HAP-1 (cell line): ENCODE measurements around the gene TMEM31.
A peak's percentile ranks its signal among the peaks of the same experiment; 100 is the strongest.
"Not testable (repeated sequence)": the region's sequence is repeated elsewhere in the genome, so short reads cannot be mapped to it uniquely, and the experiment has no call there.

Experiments used
- DNase-seq, 2 experiments: peaks; one replicate each; pipeline ENCODE4 v3.0.0-alpha.2; 2016 to 2020; ENCODE audit warnings: low spot score in 2 of 2
- H3K27me3 ChIP-seq: fragments of 250-450 bp; sonication (Bioruptor Pico); 2 replicates; pipeline ENCODE4 v1.5.1; 2020; ENCODE audit warnings: low read depth, mild to moderate bottlenecking, moderate library complexity
- H3K36me3 ChIP-seq: fragments of 250-450 bp; sonication (Bioruptor Pico); replicated peaks from 2 replicates; pipeline ENCODE4 v1.5.1; 2020; ENCODE audit warnings: mild to moderate bottlenecking
- H3K4me1 ChIP-seq: fragments of 250-450 bp; sonication (Bioruptor Pico); 2 replicates; pipeline ENCODE4 v1.5.1; 2020; ENCODE audit warnings: mild to moderate bottlenecking
- H3K4me3 ChIP-seq: fragments of 250-450 bp; sonication (Bioruptor Pico); 2 replicates; pipeline ENCODE4 v1.5.1; 2020; ENCODE audit warnings: mild to moderate bottlenecking, moderate library complexity
- H3K9me3 ChIP-seq: fragments of 250-450 bp; sonication (Bioruptor Pico); 2 replicates; pipeline ENCODE4 v1.5.1; 2020; ENCODE audit warnings: mild to moderate bottlenecking, moderate library complexity
- in situ Hi-C: fragments of 300-500 bp; cut with MboI; formaldehyde crosslinking; loops from 3 replicates; pipeline ENCODE4 v1.14.3; 2020; ENCODE audit warnings: low sequenced_read_pairs, inconsistent platforms, mixed read lengths

TMEM31 gene

DNA sequence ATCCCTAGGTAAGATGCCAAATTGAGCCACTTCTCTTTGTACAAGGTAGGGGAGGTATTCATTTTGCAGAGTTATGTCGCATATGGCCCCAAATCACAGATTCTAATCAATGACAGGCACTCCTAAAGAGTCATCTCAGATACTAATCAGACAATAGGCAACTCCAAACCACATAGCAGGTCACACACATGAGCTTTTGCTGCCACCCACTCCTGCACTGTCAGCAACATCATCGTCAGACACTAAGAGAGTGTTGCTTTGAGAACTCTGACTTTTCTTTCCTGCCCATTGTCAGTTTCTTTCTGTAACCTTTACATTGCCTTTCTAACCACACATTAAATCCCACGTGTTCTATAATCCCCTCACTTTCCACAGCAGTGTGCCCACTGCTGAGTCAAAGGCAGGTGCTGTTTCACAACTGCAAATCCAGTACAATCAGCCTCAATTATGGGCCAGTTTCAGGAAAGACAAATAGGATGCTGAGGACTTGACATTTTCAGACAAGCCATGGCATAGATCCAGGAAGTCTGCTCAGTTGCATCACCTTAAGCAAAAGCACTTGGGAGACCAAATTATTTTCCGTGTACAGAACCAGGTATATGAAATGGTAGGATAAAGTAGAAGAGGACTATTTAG lies 23.5 kb downstream of the TMEM31 start:
- no peak overlapping the region for H3K4me3 ChIP-seq
- in situ Hi-C loops = no loop called here
- H3K4me1 ChIP-seq = no peaks in the 10 kb centered on the region
- H3K9me3 ChIP-seq = no peaks in the 10 kb centered on the region
- no peaks in the 10 kb centered on the region for H3K36me3 ChIP-seq
- no peak for DNase-seq
- H3K27me3 ChIP-seq = peaks cover 13% of the 10 kb centered on the region

DNA sequence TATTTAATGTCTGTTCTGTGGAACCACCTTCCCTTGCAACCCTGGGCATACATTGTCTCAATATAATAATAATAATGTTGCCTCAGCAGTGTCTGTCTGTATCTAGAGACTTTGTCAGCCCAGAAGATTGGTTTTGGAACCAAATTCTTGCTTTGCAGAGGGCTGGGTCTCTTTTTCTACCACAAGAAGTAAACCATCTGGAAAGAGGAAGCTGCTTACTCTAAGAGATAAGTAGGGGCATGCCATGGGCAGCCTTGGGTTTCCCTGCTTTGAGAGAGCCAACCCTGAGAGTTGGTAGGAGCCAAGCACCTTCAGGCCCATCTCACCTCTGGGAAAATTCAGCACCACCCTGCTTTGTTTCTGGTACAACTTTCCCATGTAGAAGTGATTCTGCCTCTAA lies 27.0 kb downstream of the TMEM31 start:
- no peaks in the 10 kb centered on the region for H3K9me3 ChIP-seq
- no peaks in the 10 kb centered on the region for H3K27me3 ChIP-seq
- H3K4me1 ChIP-seq = peaks cover 14% of the 10 kb centered on the region
- H3K36me3 ChIP-seq = no peaks in the 10 kb centered on the region
- in situ Hi-C loops = no loop called here
- no peak overlapping the region for H3K4me3 ChIP-seq
- no peak for DNase-seq

GRCh38 chrX:103739421-103739820 lies 28.7 kb downstream of the TMEM31 start:
- H3K4me3 ChIP-seq = no peak overlapping the region
- DNase-seq = no peak
- H3K36me3 ChIP-seq = no peaks in the 10 kb centered on the region
- no peaks in the 10 kb centered on the region for H3K9me3 ChIP-seq
- peaks cover 18% of the 10 kb centered on the region for H3K4me1 ChIP-seq
- H3K27me3 ChIP-seq = no peaks in the 10 kb centered on the region
- in situ Hi-C loops = no loop called here

DNA sequence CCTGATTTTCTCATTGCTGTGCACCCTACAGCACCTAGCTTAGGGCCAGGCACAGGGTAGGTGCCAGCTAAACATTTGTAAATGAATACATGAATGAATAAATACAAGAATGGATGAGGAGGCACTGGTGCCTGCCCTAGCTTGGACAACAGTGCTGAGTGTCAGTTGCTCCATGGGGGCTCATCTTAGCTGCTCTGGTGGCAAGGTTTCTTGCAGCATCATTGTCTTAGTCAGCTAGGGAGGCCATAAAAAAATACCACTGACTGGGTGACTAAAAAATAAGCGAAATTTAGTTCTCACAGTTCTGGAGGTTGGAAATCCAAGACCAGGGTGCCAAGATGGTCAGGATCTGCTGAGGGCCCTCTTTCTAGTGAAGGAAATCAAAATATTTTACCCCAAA lies 31.2 kb downstream of the TMEM31 start:
- Histone ChIP-seq H3K4me3 (no peak overlapping the region), H3K9me3 (no peaks in the 10 kb centered on the region), H3K4me1 (peaks cover 18% of the 10 kb centered on the region), H3K36me3 (no peaks in the 10 kb centered on the region), H3K27me3 (no peaks in the 10 kb centered on the region)
- in situ Hi-C loops = no loop called here
- DNase-seq = peak in 1 of 2 experiments; percentile 18

DNA sequence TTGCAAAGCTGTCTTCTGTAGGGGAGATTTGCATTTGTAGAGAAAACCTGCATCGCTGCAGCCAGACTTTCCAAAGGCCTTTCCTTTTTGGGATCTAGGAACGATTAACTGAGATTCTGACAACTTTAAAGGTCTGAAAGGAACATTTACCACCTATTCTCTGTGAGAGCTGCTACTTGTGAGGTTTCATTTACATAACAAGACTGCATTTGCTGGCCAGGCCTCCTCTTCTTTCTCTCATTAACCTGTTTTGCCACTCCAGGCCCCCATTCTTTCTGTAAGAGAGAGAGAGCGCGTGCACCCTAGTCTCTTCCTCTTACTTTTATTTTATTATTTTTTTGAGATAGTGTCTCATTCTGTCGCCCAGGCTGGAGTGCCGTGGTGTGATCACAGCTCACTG lies 31.6 kb downstream of the TMEM31 start:
- Histone ChIP-seq H3K36me3 (no peaks in the 10 kb centered on the region), H3K4me3 (no peak overlapping the region), H3K4me1 (peaks cover 18% of the 10 kb centered on the region), H3K27me3 (no peaks in the 10 kb centered on the region), H3K9me3 (no peaks in the 10 kb centered on the region)
- in situ Hi-C loops = no loop called here
- peak; percentile 64 to 88 for DNase-seq

- H3K4me3 ChIP-seq = no peak overlapping the region
- H3K4me1 ChIP-seq = peaks cover 7% of the 10 kb centered on the region
- H3K36me3 ChIP-seq = no peaks in the 10 kb centered on the region
- peak in 1 of 2 experiments; percentile 12 for DNase-seq
- no peaks in the 10 kb centered on the region for H3K27me3 ChIP-seq
- in situ Hi-C loops = no loop called here
- no peaks in the 10 kb centered on the region for H3K9me3 ChIP-seq
These were observed 36.5 kb downstream of the TMEM31 start for GRCh38 chrX:103747163-103747562.

GRCh38 chrX:103754401-103754800 lies 43.7 kb downstream of the TMEM31 start:
- peaks cover 2% of the 10 kb centered on the region; the same call in 1 of the 2 replicates for H3K27me3 ChIP-seq
- DNase-seq = no peak
- no peaks in the 10 kb centered on the region for H3K36me3 ChIP-seq
- H3K4me1 ChIP-seq = no peaks in the 10 kb centered on the region
- no peak overlapping the region for H3K4me3 ChIP-seq
- no peaks in the 10 kb centered on the region for H3K9me3 ChIP-seq
- in situ Hi-C loops = no loop called here

- in situ Hi-C loops = no loop called here
- no peak overlapping the region for H3K4me3 ChIP-seq
- H3K27me3 ChIP-seq = peaks cover 2% of the 10 kb centered on the region; the same call in 1 of the 2 replicates
- DNase-seq = no peak
- no peaks in the 10 kb centered on the region for H3K9me3 ChIP-seq
- no peaks in the 10 kb centered on the region for H3K4me1 ChIP-seq
- no peaks in the 10 kb centered on the region for H3K36me3 ChIP-seq
These were observed 46.0 kb downstream of the TMEM31 start for GRCh38 chrX:103756736-103757135.

DNA sequence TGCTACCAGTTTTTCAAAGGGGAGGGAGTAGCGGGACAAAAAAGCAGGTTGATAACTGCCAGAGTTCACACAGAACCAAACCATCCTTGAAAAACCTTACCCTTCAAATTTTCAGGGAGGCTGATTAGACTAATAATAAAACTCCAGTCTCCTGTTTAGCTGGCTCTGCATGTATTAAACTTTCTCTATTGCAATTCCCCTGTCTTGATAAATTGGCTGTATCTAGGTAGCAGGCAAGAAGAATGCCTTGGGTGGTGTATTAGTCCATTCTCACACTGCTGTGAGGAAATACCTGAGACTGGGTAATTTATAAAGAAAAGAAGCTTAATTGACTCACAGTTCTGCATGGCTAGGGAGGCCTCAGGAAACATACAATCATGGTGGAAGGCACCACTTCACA lies 47.8 kb downstream of the TMEM31 start:
- in situ Hi-C loops = no loop called here
- Histone ChIP-seq H3K4me1 (no peaks in the 10 kb centered on the region), H3K9me3 (no peaks in the 10 kb centered on the region), H3K36me3 (no peaks in the 10 kb centered on the region), H3K4me3 (no peak overlapping the region), H3K27me3 (peaks cover 5% of the 10 kb centered on the region; the same call in 1 of the 2 replicates)
- DNase-seq = no peak

DNA sequence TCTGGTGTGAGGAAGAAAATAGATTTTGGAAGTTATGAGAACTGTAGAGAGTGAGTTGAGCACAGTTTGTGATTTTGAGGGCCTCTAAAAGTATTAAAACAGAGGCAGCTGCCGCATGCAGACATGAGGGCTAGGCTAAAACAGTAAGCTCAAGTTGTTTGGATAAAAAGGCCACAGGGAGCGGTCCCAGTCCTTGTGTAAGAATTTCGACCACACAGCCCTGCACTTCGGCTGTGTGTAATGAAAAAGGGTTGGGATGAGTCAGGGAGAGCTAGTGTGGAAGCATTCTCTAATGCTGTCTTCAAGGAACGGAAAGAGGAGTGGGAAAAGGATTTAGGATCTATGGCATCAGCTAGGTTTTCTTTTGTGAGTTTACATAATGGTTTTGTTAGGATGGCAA lies 52.8 kb downstream of the TMEM31 start:
- in situ Hi-C loops, DNase-seq, H3K9me3 ChIP-seq, H3K4me3 ChIP-seq, H3K4me1 ChIP-seq, H3K36me3 ChIP-seq, H3K27me3 ChIP-seq: not testable (repeated sequence)
